GM12878 (cell line): ENCODE data around the gene AIP. TPM values are rescaled to one million over a fixed set of nuclear protein-coding genes. Genes with fewer than 3 reads are reported as not detected.
A peak's percentile ranks its signal among the peaks of the same experiment; 100 is the strongest.

Experiments used
- BCL3 ChIP-seq: IDR thresholded peaks from 2 replicates; pipeline ENCODE4 v1.6.1; 2011; ENCODE audit warnings: borderline replicate concordance, low read depth, mild to moderate bottlenecking, moderate library complexity, low read length; ENCODE audit not compliant: insufficient read depth, poor library complexity, severe bottlenecking
- CEBPZ ChIP-seq: fragments of 150-350 bp; IDR thresholded peaks from 2 replicates; pipeline ENCODE4 v1.6.1; 2016; ENCODE audit warnings: low read depth, low read length
- CHD2 ChIP-seq: IDR thresholded peaks from 2 replicates; pipeline ENCODE4 v1.6.1; 2011; ENCODE audit warnings: low read depth, low read length, improper control_type of control experiment, borderline replicate concordance
- DPF2 ChIP-seq: fragments of 450-650 bp; IDR thresholded peaks from 2 replicates; pipeline ENCODE4 v1.6.1; 2017; ENCODE audit warnings: mild to moderate bottlenecking
- ELK1 ChIP-seq: IDR thresholded peaks from 2 replicates; pipeline ENCODE4 v1.6.1; 2012; ENCODE audit warnings: low read depth, low read length, improper control_type of control experiment
- FOS ChIP-seq: IDR thresholded peaks from 3 replicates; pipeline ENCODE4 v1.6.1; 2011; ENCODE audit warnings: borderline replicate concordance; ENCODE audit not compliant: insufficient read length; ENCODE audit errors: extremely low read depth
- GATAD2B ChIP-seq: fragments of 450-650 bp; conservative IDR thresholded peaks from 2 replicates; pipeline ENCODE4 v1.6.1; 2017; ENCODE audit warnings: low read depth, mild to moderate bottlenecking, moderate library complexity
- KDM1A ChIP-seq: fragments of 200-600 bp; sonication (generic); IDR thresholded peaks from 2 replicates; pipeline ENCODE4 v1.6.1; 2016; ENCODE audit warnings: borderline replicate concordance
- KLF5 ChIP-seq: fragments of 450-650 bp; IDR thresholded peaks from 2 replicates; pipeline ENCODE4 v1.6.1; 2014; ENCODE audit warnings: mild to moderate bottlenecking; ENCODE audit not compliant: partially characterized antibody
- PKNOX1 ChIP-seq: fragments of 450-650 bp; IDR thresholded peaks from 2 replicates; pipeline ENCODE4 v1.6.1; 2016; ENCODE audit warnings: mild to moderate bottlenecking
- POLR2AphosphoS5 ChIP-seq: IDR thresholded peaks from 2 replicates; pipeline ENCODE4 v1.6.1; 2011; ENCODE audit warnings: mild to moderate bottlenecking, low read length, inconsistent platforms
- REST ChIP-seq: IDR thresholded peaks from 2 replicates; pipeline ENCODE4 v1.6.1; 2012; ENCODE audit warnings: mild to moderate bottlenecking, low read depth, low read length
- RFX5 ChIP-seq: IDR thresholded peaks from 2 replicates; pipeline ENCODE4 v1.6.1; 2011; ENCODE audit warnings: low read depth, low read length, improper control_type of control experiment
- SUZ12 ChIP-seq: fragments of 200-600 bp; sonication (generic); IDR thresholded peaks from one replicate; pipeline ENCODE4 v1.6.1; 2018; ENCODE audit warnings: antibody characterized with exemption, mild to moderate bottlenecking; ENCODE audit not compliant: unreplicated experiment
- USF2 ChIP-seq: IDR thresholded peaks from 2 replicates; pipeline ENCODE4 v1.6.1; 2011; ENCODE audit warnings: low read depth, low read length, improper control_type of control experiment, borderline replicate concordance
- ZZZ3 ChIP-seq: IDR thresholded peaks from 2 replicates; pipeline ENCODE4 v1.6.1; 2011; ENCODE audit warnings: low read depth; ENCODE audit not compliant: control insufficient read depth, insufficient read length
- polyA plus RNA-seq, 11 experiments: library from polyadenylated mRNA; depleted of rRNA in 4 of 11; unstranded in 6 of 11; stranded (reverse) in 5 of 11; fragments of >200 nt; fragmentation: Nextera tagmentation in 4 of 11; fragmentation: Illumina TruSeq in 1 of 11; extraction: Ambion mirVana in 4 of 11; extraction: Trizol in 1 of 11; gene quantifications; 1 replicate in 1 of 11; 2 replicates in 10 of 11; pipeline versions ENCODE4 v1.2.1 to v1.2.3, GENCODE V29; 2011 to 2016; ENCODE audit warnings: inconsistent platforms in 2 of 11, missing spikeins in 2 of 11, low read depth in 1 of 11
- total RNA-seq, 4 experiments: library from RNA; depleted of rRNA in 3 of 4; stranded (reverse); fragments of >200 nt in 3 of 4; fragmentation: Illumina TruSeq in 1 of 4; extraction: Trizol in 1 of 4; gene quantifications; 2 replicates each; pipeline versions ENCODE4 v1.2.1 to v1.2.3, GENCODE V29; 2013 to 2021

Gene AIP
- total and polyA plus RNA-seq, 10 of the 15 experiments (the other 5 are each of a cell fraction or from before 2014, with no cell fraction given) = 12.6 to 164 (median 104) TPM

GRCh38 chr11:67507864-67508485 lies 25.1 kb downstream of the AIP start, which contains the start of gene CDK2AP2 (continued):
- peak; percentile 86 for TF ChIP-seq CEBPZ
- TF ChIP-seq PKNOX1 = peak; percentile 99
- peak; percentile 54 for TF ChIP-seq ELK1
- no peak for TF ChIP-seq GATAD2B
- no peak for TF ChIP-seq ZZZ3
- peak; percentile 99 for TF ChIP-seq FOS
- 0 out of 2 replicates have a peak, but pooled peaks have one; percentile 9 for TF ChIP-seq KDM1A
- 0 out of 2 replicates have a peak, but pooled peaks have one; percentile 61 for TF ChIP-seq POLR2AphosphoS5
- TF ChIP-seq USF2 = no peak
- TF ChIP-seq REST = no peak
- TF ChIP-seq CHD2 = peak; percentile 97
- TF ChIP-seq SUZ12 = no peak
- TF ChIP-seq DPF2 = peak; percentile 97
- peak; percentile 65 for TF ChIP-seq KLF5
- TF ChIP-seq RFX5 = peak; percentile 89
- no peak for TF ChIP-seq BCL3
